Osteocyte (in vitro differentiated cells): ENCODE data around the gene FBXW4. TPM values are rescaled to one million over a fixed set of nuclear protein-coding genes. Genes with fewer than 3 reads are reported as not detected.

Source experiments
- DNase-seq: peaks from one replicate; pipeline ENCODE4 v3.0.0; 2021; ENCODE audit warnings: mixed read lengths; ENCODE audit not compliant: unreplicated experiment; ENCODE audit errors: extremely low spot score
- H3K27ac Mint-ChIP-seq: one replicate; pipeline ENCODE4 v1.8.0; 2021; ENCODE audit warnings: mild to moderate bottlenecking, mixed read lengths; ENCODE audit not compliant: unreplicated experiment
- H3K27me3 Mint-ChIP-seq: one replicate; pipeline ENCODE4 v1.8.0; 2021; ENCODE audit warnings: mixed read lengths; ENCODE audit not compliant: unreplicated experiment
- H3K36me3 Mint-ChIP-seq: one replicate; pipeline ENCODE4 v1.8.0; 2021; ENCODE audit warnings: mixed read lengths; ENCODE audit not compliant: unreplicated experiment
- H3K4me1 Mint-ChIP-seq: one replicate; pipeline ENCODE4 v1.8.0; 2021; ENCODE audit warnings: mixed read lengths; ENCODE audit not compliant: unreplicated experiment
- H3K4me3 Mint-ChIP-seq: one replicate; pipeline ENCODE4 v1.8.0; 2021; ENCODE audit warnings: mild to moderate bottlenecking, moderate library complexity, mixed read lengths; ENCODE audit not compliant: unreplicated experiment
- H3K9me3 Mint-ChIP-seq: one replicate; pipeline ENCODE4 v1.8.0; 2021; ENCODE audit warnings: mixed read lengths; ENCODE audit not compliant: unreplicated experiment
- CTCF ChIP-seq: fragments of 200-600 bp; sonication (generic); IDR thresholded peaks from 2 replicates; pipeline ENCODE4 v1.5.0; 2021; ENCODE audit warnings: antibody characterized with exemption, mild to moderate bottlenecking, moderate library complexity
- total RNA-seq: library from RNA; stranded (reverse); gene quantifications from 2 replicates; pipeline ENCODE4 v1.2.1, GENCODE V29; 2021

FBXW4 gene
- total RNA-seq, 1 donor from 2014 or later, result 44.6 TPM

GRCh38 chr10:101670635-101671034, 24.3 kb downstream of the FBXW4 start:
- no peak for TF ChIP-seq CTCF
- no peak overlapping the region for H3K4me3 Mint-ChIP-seq
- H3K4me1 Mint-ChIP-seq, result peaks cover 2% of the 10 kb centered on the region
- peaks cover 44% of the 10 kb centered on the region for H3K36me3 Mint-ChIP-seq
- no peaks in the 10 kb centered on the region for H3K27me3 Mint-ChIP-seq
- no peaks in the 10 kb centered on the region for H3K9me3 Mint-ChIP-seq
- no peak overlapping the region for H3K27ac Mint-ChIP-seq
- no peak for DNase-seq

DNA sequence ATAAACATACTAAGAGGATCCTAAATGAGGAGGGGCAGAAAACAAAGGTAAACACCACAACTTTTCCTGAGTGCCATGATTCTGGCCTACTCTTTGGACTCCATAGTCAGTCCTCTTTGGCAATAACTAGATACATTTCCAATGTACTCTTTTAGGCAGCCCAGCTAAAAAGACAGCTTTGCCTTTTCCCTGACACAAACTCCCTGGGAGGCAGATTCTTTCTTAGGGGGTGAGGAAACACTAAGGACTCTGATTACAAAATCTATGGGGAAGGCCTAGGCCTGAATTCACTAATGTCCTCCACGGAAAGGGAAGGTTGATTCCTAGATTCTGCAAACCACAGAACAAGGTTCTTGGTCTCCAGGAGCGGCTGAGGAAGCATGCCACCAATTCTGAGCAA, 25.8 kb downstream of the FBXW4 start:
- H3K36me3 Mint-ChIP-seq, result peaks cover 44% of the 10 kb centered on the region
- DNase-seq, result no peak
- H3K4me1 Mint-ChIP-seq, result peaks cover 7% of the 10 kb centered on the region
- TF ChIP-seq CTCF, result no peak
- H3K27ac Mint-ChIP-seq, result no peak overlapping the region
- no peaks in the 10 kb centered on the region for H3K9me3 Mint-ChIP-seq
- no peaks in the 10 kb centered on the region for H3K27me3 Mint-ChIP-seq
- no peak overlapping the region for H3K4me3 Mint-ChIP-seq

DNA sequence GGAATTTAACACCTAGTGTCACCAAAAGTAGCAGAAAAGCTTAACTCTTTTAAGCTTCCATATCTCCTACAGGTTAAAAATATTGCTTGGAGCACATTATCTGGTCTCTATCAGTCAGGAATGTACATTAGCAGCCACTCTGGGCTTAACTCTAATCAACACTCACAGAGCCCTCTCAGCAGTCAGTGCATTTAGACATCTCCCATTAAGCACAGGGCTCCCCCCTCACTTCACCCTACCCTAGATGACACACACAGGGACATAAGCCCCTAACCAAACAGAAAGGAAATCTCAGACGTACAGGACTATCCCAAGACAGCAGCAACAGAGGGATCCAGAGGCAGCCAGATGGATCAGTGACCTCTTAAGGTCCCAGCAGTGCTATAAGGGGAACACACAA, 26.4 kb downstream of the FBXW4 start:
- H3K27ac Mint-ChIP-seq, result no peak overlapping the region
- H3K36me3 Mint-ChIP-seq, result peaks cover 46% of the 10 kb centered on the region
- H3K4me1 Mint-ChIP-seq, result peaks cover 7% of the 10 kb centered on the region
- no peaks in the 10 kb centered on the region for H3K9me3 Mint-ChIP-seq
- no peak for DNase-seq
- TF ChIP-seq CTCF, result no peak
- no peaks in the 10 kb centered on the region for H3K27me3 Mint-ChIP-seq
- no peak overlapping the region for H3K4me3 Mint-ChIP-seq

GRCh38 chr10:101666083-101666482, 28.9 kb downstream of the FBXW4 start:
- no peak for TF ChIP-seq CTCF
- no peak overlapping the region for H3K4me3 Mint-ChIP-seq
- peaks cover 7% of the 10 kb centered on the region for H3K4me1 Mint-ChIP-seq
- H3K27ac Mint-ChIP-seq, result no peak overlapping the region
- no peaks in the 10 kb centered on the region for H3K9me3 Mint-ChIP-seq
- no peaks in the 10 kb centered on the region for H3K27me3 Mint-ChIP-seq
- DNase-seq, result no peak
- peaks cover 45% of the 10 kb centered on the region for H3K36me3 Mint-ChIP-seq

DNA sequence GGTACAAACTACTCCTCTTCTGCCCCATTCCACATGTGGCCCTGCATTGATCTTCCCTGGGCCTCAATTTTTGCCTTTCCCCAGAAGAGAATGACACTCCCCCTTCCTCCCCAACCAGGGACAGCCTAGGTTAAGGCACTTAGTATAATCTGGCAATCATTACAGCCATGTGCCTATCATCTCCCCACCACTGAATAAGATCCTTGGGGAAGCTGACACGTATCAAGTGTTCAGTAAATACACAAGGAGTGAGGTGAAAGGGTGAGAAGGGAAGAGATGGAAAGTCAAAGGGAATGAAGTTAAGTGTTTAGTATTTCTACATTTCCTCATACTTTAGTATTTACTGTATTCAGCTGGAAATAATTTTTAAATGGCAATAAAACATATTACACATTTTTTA, 31.9 kb downstream of the FBXW4 start:
- peak; percentile 13 for DNase-seq
- Mint-ChIP-seq H3K4me3 (no peak overlapping the region), H3K27me3 (no peaks in the 10 kb centered on the region), H3K36me3 (peaks cover 37% of the 10 kb centered on the region), H3K4me1 (peaks cover 7% of the 10 kb centered on the region), H3K9me3 (no peaks in the 10 kb centered on the region), H3K27ac (no peak overlapping the region)
- no peak for TF ChIP-seq CTCF
